Measurements from ENCODE around the gene S100PBP.

- no peak for TF ChIP-seq POLR2AphosphoS5 (IDR thresholded peaks at IDR 0.05; ENCODE audit: low read depth, low read length)
- TF ChIP-seq SIN3A (IDR thresholded peaks at IDR 0.05; ENCODE audit: borderline replicate concordance, insufficient read depth, low read length): no peak
- TF ChIP-seq TAF1 (IDR thresholded peaks at IDR 0.05; ENCODE audit: borderline replicate concordance, insufficient read depth, low read length): no peak
- TF ChIP-seq, protein P1, sequence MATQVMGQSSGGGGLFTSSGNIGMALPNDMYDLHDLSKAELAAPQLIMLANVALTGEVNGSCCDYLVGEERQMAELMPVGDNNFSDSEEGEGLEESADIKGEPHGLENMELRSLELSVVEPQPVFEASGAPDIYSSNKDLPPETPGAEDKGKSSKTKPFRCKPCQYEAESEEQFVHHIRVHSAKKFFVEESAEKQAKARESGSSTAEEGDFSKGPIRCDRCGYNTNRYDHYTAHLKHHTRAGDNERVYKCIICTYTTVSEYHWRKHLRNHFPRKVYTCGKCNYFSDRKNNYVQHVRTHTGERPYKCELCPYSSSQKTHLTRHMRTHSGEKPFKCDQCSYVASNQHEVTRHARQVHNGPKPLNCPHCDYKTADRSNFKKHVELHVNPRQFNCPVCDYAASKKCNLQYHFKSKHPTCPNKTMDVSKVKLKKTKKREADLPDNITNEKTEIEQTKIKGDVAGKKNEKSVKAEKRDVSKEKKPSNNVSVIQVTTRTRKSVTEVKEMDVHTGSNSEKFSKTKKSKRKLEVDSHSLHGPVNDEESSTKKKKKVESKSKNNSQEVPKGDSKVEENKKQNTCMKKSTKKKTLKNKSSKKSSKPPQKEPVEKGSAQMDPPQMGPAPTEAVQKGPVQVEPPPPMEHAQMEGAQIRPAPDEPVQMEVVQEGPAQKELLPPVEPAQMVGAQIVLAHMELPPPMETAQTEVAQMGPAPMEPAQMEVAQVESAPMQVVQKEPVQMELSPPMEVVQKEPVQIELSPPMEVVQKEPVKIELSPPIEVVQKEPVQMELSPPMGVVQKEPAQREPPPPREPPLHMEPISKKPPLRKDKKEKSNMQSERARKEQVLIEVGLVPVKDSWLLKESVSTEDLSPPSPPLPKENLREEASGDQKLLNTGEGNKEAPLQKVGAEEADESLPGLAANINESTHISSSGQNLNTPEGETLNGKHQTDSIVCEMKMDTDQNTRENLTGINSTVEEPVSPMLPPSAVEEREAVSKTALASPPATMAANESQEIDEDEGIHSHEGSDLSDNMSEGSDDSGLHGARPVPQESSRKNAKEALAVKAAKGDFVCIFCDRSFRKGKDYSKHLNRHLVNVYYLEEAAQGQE (IDR thresholded peaks at IDR 0.05; ENCODE audit: insufficient read depth in 1 of 2, low read depth in 2 of 2, low read length in 2 of 2): no peak
- TF ChIP-seq FOXP2 (optimal IDR thresholded peaks at IDR 0.05; ENCODE audit: borderline replicate concordance, extremely low read depth, extremely low read length, insufficient read depth): no peak
Observed at GRCh38 chr1:32808580-32808979, 8.9 kb upstream of the S100PBP start.
